ENCODE results near the gene SEMA6A.

SEMA6A gene

DNA sequence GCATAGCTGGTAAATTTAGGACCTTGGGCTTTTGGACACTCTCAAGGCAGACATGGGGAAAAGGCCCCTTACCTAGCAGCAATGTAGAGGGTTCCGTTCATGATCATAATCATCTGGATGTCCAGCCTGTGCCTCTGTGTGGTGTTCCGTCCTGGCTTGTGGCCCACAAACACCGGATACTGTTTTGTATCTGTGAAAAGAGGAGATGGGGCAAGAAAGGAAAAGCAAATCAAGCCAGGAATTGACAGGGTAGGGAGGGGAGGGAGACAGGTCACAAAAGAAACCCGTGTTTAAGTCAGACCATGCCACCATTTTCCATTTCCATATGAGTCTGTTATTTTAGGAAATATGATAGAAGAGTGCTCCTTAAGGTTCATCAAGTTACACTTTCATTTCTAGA lies 72.5 kb downstream of the SEMA6A start:
- Mint-ChIP-seq H3K27ac (peak overlapping the region; percentile 68 to 91 (median 77)), H3K4me3 (peak overlapping the region in 1 of 3 experiments; percentile 53), H3K4me1 (peaks cover 83% of the 10 kb centered on the region), H3K9me3 (no peaks in the 10 kb centered on the region), H3K36me3 (ENCODE audit: low read depth) (peaks cover 64% of the 10 kb centered on the region), H3K27me3 (ENCODE audit: low read depth) (no peaks in the 10 kb centered on the region)
- TF ChIP-seq, protein P1, sequence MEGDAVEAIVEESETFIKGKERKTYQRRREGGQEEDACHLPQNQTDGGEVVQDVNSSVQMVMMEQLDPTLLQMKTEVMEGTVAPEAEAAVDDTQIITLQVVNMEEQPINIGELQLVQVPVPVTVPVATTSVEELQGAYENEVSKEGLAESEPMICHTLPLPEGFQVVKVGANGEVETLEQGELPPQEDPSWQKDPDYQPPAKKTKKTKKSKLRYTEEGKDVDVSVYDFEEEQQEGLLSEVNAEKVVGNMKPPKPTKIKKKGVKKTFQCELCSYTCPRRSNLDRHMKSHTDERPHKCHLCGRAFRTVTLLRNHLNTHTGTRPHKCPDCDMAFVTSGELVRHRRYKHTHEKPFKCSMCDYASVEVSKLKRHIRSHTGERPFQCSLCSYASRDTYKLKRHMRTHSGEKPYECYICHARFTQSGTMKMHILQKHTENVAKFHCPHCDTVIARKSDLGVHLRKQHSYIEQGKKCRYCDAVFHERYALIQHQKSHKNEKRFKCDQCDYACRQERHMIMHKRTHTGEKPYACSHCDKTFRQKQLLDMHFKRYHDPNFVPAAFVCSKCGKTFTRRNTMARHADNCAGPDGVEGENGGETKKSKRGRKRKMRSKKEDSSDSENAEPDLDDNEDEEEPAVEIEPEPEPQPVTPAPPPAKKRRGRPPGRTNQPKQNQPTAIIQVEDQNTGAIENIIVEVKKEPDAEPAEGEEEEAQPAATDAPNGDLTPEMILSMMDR (IDR thresholded peaks at IDR 0.05; ENCODE audit: unreplicated experiment in 3 of 3), result no peak

DNA sequence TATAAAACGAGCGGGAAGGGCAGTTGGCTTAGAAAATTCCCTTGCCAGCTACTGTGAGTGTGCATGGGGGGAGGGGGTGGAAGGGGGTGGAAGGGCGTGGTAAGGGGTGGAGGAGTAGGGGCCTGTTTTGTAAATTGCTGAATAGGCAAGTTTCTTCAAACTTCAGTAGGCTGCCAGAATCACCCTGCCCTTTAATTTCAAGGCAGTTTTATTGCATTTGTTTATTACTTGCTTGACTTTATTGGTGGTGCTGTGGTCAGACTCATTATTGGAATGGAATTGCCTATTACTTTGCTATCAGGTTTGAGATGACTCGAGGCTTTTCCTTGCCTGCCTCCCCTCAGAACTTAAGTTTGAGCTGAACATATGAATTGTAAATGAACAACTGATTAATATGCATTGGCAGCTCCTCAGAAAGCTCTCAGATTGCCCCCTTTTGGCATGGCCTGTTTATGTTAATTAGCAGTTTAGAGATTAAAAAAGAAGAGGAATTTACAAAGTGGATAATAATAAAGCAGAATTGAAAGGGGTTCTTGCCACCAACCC lies 76.0 kb downstream of the SEMA6A start:
- H3K9me3 Mint-ChIP-seq, result no peaks in the 10 kb centered on the region
- H3K4me1 Mint-ChIP-seq, result peaks cover 79% of the 10 kb centered on the region
- peak overlapping the region; percentile 32 to 88 (median 87) for H3K27ac Mint-ChIP-seq
- peaks cover 82% of the 10 kb centered on the region for H3K36me3 Mint-ChIP-seq (ENCODE audit: low read depth)
- TF ChIP-seq, protein P1 (IDR thresholded peaks at IDR 0.05; ENCODE audit: unreplicated experiment in 3 of 3), result no peak
- H3K4me3 Mint-ChIP-seq, result no peak overlapping the region
- no peaks in the 10 kb centered on the region for H3K27me3 Mint-ChIP-seq (ENCODE audit: low read depth)

DNA sequence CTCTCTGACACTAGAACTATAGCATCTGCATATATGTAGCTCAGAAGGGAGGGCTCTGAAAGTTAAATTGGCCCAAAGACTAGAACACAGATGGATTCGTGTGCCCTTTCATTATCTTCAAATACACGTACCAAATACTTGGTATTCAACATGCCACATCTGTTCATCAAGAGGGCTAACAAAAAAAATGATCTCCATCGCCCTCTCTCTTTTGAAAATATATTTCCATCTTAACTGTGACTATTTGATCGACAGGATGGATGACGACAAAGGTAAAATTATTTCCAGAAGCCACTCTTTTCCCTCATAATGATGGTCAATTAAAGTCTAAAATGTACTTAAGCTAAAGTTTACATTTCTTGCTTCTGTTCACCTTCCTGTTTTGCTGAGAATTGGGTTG lies 77.0 kb downstream of the SEMA6A start:
- Mint-ChIP-seq H3K27me3 (ENCODE audit: low read depth) (no peaks in the 10 kb centered on the region), H3K36me3 (ENCODE audit: low read depth) (peaks cover 82% of the 10 kb centered on the region), H3K4me1 (peaks cover 76% of the 10 kb centered on the region), H3K4me3 (no peak overlapping the region), H3K9me3 (no peaks in the 10 kb centered on the region), H3K27ac (peak overlapping the region; percentile 32 to 88 (median 87))
- TF ChIP-seq, protein P1 (IDR thresholded peaks at IDR 0.05; ENCODE audit: unreplicated experiment in 3 of 3), result peak in 1 of 3 experiments; percentile 8

GRCh38 chr5:116495786-116496357 lies 78.8 kb downstream of the SEMA6A start:
- no peak overlapping the region for H3K4me3 Mint-ChIP-seq
- H3K27ac Mint-ChIP-seq, result peak overlapping the region; percentile 32 to 78 (median 39)
- H3K36me3 Mint-ChIP-seq (ENCODE audit: low read depth), result peaks cover 82% of the 10 kb centered on the region
- TF ChIP-seq, protein P1 (IDR thresholded peaks at IDR 0.05; ENCODE audit: unreplicated experiment in 3 of 3), result no peak
- H3K4me1 Mint-ChIP-seq, result peaks cover 82% of the 10 kb centered on the region
- H3K9me3 Mint-ChIP-seq, result no peaks in the 10 kb centered on the region
- no peaks in the 10 kb centered on the region for H3K27me3 Mint-ChIP-seq (ENCODE audit: low read depth)

- peaks cover 82% of the 10 kb centered on the region for H3K36me3 Mint-ChIP-seq (ENCODE audit: low read depth)
- TF ChIP-seq, protein P1 (IDR thresholded peaks at IDR 0.05; ENCODE audit: unreplicated experiment in 3 of 3), result no peak
- H3K4me1 Mint-ChIP-seq, result peaks cover 89% of the 10 kb centered on the region
- peak overlapping the region; percentile 32 to 55 (median 39) for H3K27ac Mint-ChIP-seq
- no peaks in the 10 kb centered on the region for H3K9me3 Mint-ChIP-seq
- no peak overlapping the region for H3K4me3 Mint-ChIP-seq
- H3K27me3 Mint-ChIP-seq (ENCODE audit: low read depth), result no peaks in the 10 kb centered on the region
Measured at GRCh38 chr5:116494784-116495450, 79.7 kb downstream of the SEMA6A start.
